Effector CD4-positive, alpha-beta T cell (primary cell): ENCODE results near the gene GRIN1.

Source experiments
- DNase-seq: peaks from one replicate; pipeline ENCODE4 v3.0.0-alpha.2; 2020

The GRIN1 gene

GRCh38 chr9:137166380-137167229 is 27.7 kb downstream of the GRIN1 start:
- DNase-seq, result no peak

GRCh38 chr9:137167277-137167746 is 28.4 kb downstream of the GRIN1 start:
- no peak for DNase-seq

- DNase-seq, result no peak
Measured at GRCh38 chr9:137167747-137168572, 29.0 kb downstream of the GRIN1 start.

- DNase-seq, result no peak
Measured at GRCh38 chr9:137168573-137168903, 29.6 kb downstream of the GRIN1 start.

GRCh38 chr9:137168904-137169856 is 30.2 kb downstream of the GRIN1 start:
- no peak for DNase-seq

GRCh38 chr9:137169896-137170358 is 31.0 kb downstream of the GRIN1 start, which contains the start of gene LRRC26:
TSS of gene LRRC26 (minus strand) at chr9:137170051. CDS start at chr9:137169943, 108 bp downstream.
- DNase-seq, result no peak

- no peak for DNase-seq
Measured at GRCh38 chr9:137170486-137171148, 31.7 kb downstream of the GRIN1 start.

GRCh38 chr9:137171149-137171900 is 32.4 kb downstream of the GRIN1 start:
- no peak for DNase-seq

- no peak for DNase-seq
Measured at GRCh38 chr9:137172901-137173795, 34.2 kb downstream of the GRIN1 start.

- DNase-seq, result no peak
Measured at GRCh38 chr9:137173796-137174664, 35.1 kb downstream of the GRIN1 start.

- no peak for DNase-seq
Measured at GRCh38 chr9:137174722-137175293, 35.9 kb downstream of the GRIN1 start.

GRCh38 chr9:137175345-137175961 is 36.5 kb downstream of the GRIN1 start:
- no peak for DNase-seq

- DNase-seq, result no peak
Measured at GRCh38 chr9:137176302-137177182, 37.6 kb downstream of the GRIN1 start.

- DNase-seq, result no peak
Measured at GRCh38 chr9:137178201-137178938, 39.4 kb downstream of the GRIN1 start.

- DNase-seq, result no peak
Measured at GRCh38 chr9:137178939-137179630, 40.1 kb downstream of the GRIN1 start.

- DNase-seq, result no peak
Measured at GRCh38 chr9:137179761-137180160, 40.8 kb downstream of the GRIN1 start.
